Endothelial cell of umbilical vein (primary cell): ENCODE data around the gene ABCF2. TPM values are rescaled to one million over a fixed set of nuclear protein-coding genes. Genes with fewer than 3 reads are reported as not detected.

ENCODE experiments used
- BruUV-seq: library from RNA; stranded (reverse); fragments of 400-500 nt; replicated peaks from 2 replicates; lab custom pipeline; 2021; lab: Mats Ljungman, UMichigan
- CTCF ChIA-PET: fragments of 300-600, 350-600 bp; sonication (Branson Sonifier 250); formaldehyde crosslinking; loops from one replicate; lab custom pipeline; 2021; ENCODE audit warnings: antibody characterized with exemption, inconsistent platforms; lab: Charles Lee
- POLR2A ChIA-PET: fragments of 300-600, 350-600 bp; sonication (Branson Sonifier 250); formaldehyde crosslinking; loops from one replicate; lab custom pipeline; 2021; ENCODE audit warnings: antibody characterized with exemption, inconsistent platforms; lab: Charles Lee
- DNase-seq: peaks from one replicate; pipeline ENCODE4 v3.0.0-alpha.2; 2011; ENCODE audit warnings: low read depth, low spot score
- FAIRE-seq: peaks from 2 replicates; lab custom pipeline; 2011; peaks lifted over from hg19 to GRCh38; lab: Jason Lieb, UNC
- H2AFZ ChIP-seq: 2 replicates; pipeline ENCODE4 v1.6.0; 2012; ENCODE audit warnings: low read depth, low read length, control low read depth, inconsistent platforms
- H3K27ac ChIP-seq: 2 replicates; pipeline ENCODE4 v1.5.1; 2011; ENCODE audit warnings: low read depth, mild to moderate bottlenecking, control low read depth, low read length, moderate library complexity; ENCODE audit not compliant: insufficient read depth
- H3K27me3 ChIP-seq, 2 experiments: 2 replicates each; pipeline versions ENCODE4 v1.6.0 to v1.6.1; 2011; ENCODE audit warnings: low read length in 2 of 2, mixed read lengths in 1 of 2; ENCODE audit not compliant: control insufficient read depth in 2 of 2, insufficient read depth in 2 of 2
- H3K36me3 ChIP-seq, 2 experiments: 2 replicates in 1 of 2; 3 replicates in 1 of 2; pipeline ENCODE4 v1.5.1; 2011; ENCODE audit warnings: low read length in 2 of 2, mild to moderate bottlenecking in 1 of 2, moderate library complexity in 1 of 2; ENCODE audit not compliant: control insufficient read depth in 2 of 2, insufficient read depth in 2 of 2; ENCODE audit errors: extremely low read depth in 1 of 2
- H3K4me1 ChIP-seq: 3 replicates; pipeline ENCODE4 v1.5.1; 2011; ENCODE audit warnings: mild to moderate bottlenecking, low read length; ENCODE audit not compliant: control insufficient read depth, insufficient read depth; ENCODE audit errors: extremely low read depth
- H3K4me2 ChIP-seq: 2 replicates; pipeline ENCODE4 v1.6.1; 2011; ENCODE audit warnings: low read length, control low read depth, mixed read lengths; ENCODE audit not compliant: insufficient read depth
- H3K4me3 ChIP-seq, 3 experiments: fragments of 200-600 bp in 1 of 3; sonication (generic), shearing (Covaris generic) in 1 of 3; replicated peaks in 1 of 3; 2 replicates each; pipeline ENCODE4 v1.5.1; 2011 to 2016; ENCODE audit warnings: control low read depth in 3 of 3, low read length in 3 of 3, mild to moderate bottlenecking in 2 of 3, inconsistent platforms in 1 of 3, low read depth in 1 of 3, moderate library complexity in 1 of 3; ENCODE audit not compliant: insufficient read depth in 1 of 3
- H3K79me2 ChIP-seq: 2 replicates; pipeline ENCODE4 v1.6.0; 2012; ENCODE audit warnings: low read length, inconsistent platforms; ENCODE audit not compliant: control insufficient read depth, insufficient read depth
- H3K9ac ChIP-seq: replicated peaks from 2 replicates; pipeline ENCODE3; 2011; ENCODE audit warnings: low read length, control low read depth; ENCODE audit not compliant: insufficient read depth; ENCODE audit errors: extremely low read depth
- H3K9me1 ChIP-seq: replicated peaks from 3 replicates; pipeline ENCODE4 v1.6.0; 2011; ENCODE audit warnings: mild to moderate bottlenecking, low read length; ENCODE audit not compliant: control insufficient read depth, insufficient read depth; ENCODE audit errors: extremely low read depth
- H3K9me3 ChIP-seq: replicated peaks from 2 replicates; pipeline ENCODE4 v1.5.1; 2012; ENCODE audit warnings: low read length, inconsistent platforms; ENCODE audit not compliant: control insufficient read depth, insufficient read depth
- H4K20me1 ChIP-seq: replicated peaks from 2 replicates; pipeline ENCODE3; 2011; ENCODE audit warnings: mild to moderate bottlenecking, low read length; ENCODE audit not compliant: control insufficient read depth, insufficient read depth; ENCODE audit errors: extremely low read depth
- CTCF ChIP-seq, 2 donors: IDR thresholded peaks; 1 replicate in 1 of 2; 2 replicates in 1 of 2; pipeline ENCODE4 v1.5.1; 2011; ENCODE audit warnings: low read length in 2 of 2, mild to moderate bottlenecking in 2 of 2, moderate library complexity in 2 of 2, control low read depth in 1 of 2, inconsistent platforms in 1 of 2, low read depth in 1 of 2; ENCODE audit not compliant: insufficient read depth in 1 of 2; ENCODE audit errors: extremely low read depth in 1 of 2
- EZH2 ChIP-seq: IDR thresholded peaks from 2 replicates; pipeline ENCODE4 v1.6.1; 2012; ENCODE audit warnings: borderline replicate concordance, low read depth, mild to moderate bottlenecking, moderate library complexity, low read length, inconsistent platforms; ENCODE audit not compliant: severe bottlenecking
- FOS ChIP-seq: IDR thresholded peaks from 2 replicates; pipeline ENCODE4 v1.6.1; 2011; ENCODE audit warnings: mild to moderate bottlenecking, low read length, moderate library complexity, borderline replicate concordance; ENCODE audit not compliant: insufficient read depth
- GATA2 ChIP-seq: IDR thresholded peaks from 2 replicates; pipeline ENCODE4 v1.7.0; 2011; ENCODE audit warnings: low read depth, mild to moderate bottlenecking, moderate library complexity, mixed read lengths, low read length; ENCODE audit not compliant: insufficient read length, insufficient read depth
- JUN ChIP-seq: IDR thresholded peaks from 2 replicates; pipeline ENCODE4 v1.6.1; 2011; ENCODE audit warnings: borderline replicate concordance, low read depth; ENCODE audit not compliant: insufficient read length, insufficient read depth
- MAX ChIP-seq: IDR thresholded peaks from 2 replicates; pipeline ENCODE4 v1.6.1; 2011; ENCODE audit not compliant: insufficient read depth, insufficient read length
- MYC ChIP-seq: IDR thresholded peaks from one replicate; pipeline ENCODE4 v1.6.1; 2011; ENCODE audit warnings: mild to moderate bottlenecking, low read depth, low read length
- POLR2A ChIP-seq: IDR thresholded peaks from 2 replicates; pipeline ENCODE4 v1.6.1; 2012; ENCODE audit warnings: low read depth, mild to moderate bottlenecking, control low read depth, low read length
- POLR2AphosphoS5 ChIP-seq: IDR thresholded peaks from 2 replicates; pipeline ENCODE4 v1.6.1; 2012; ENCODE audit warnings: low read depth, mild to moderate bottlenecking, control low read depth, low read length, moderate library complexity; ENCODE audit not compliant: insufficient read depth
- dilution Hi-C: fragments of 300-500 bp; cut with MboI; formaldehyde crosslinking; loops from one replicate; pipeline ENCODE4 v1.15.0; 2019; ENCODE audit warnings: low sequenced_read_pairs; ENCODE audit not compliant: extremely low pct_ligation_motif_present
- intact Hi-C: fragments of 100-400 bp; cut with micrococcal nuclease; formaldehyde crosslinking; loops from one replicate; pipeline ENCODE4 v1.10.0; 2022
- polyA plus RNA-seq, 4 experiments: library from polyadenylated mRNA; depleted of rRNA in 3 of 4; stranded (reverse) in 3 of 4; unstranded in 1 of 4; fragments of >200 nt; gene quantifications; 2 replicates each; pipeline versions ENCODE4 v1.2.1 to v1.2.3, GENCODE V29; 2011 to 2012; ENCODE audit warnings: missing spikeins in 1 of 4
- total RNA-seq: library from RNA; stranded (reverse); gene quantifications from 2 replicates; pipeline ENCODE4 v1.2.3, GENCODE V29; 2021

Gene ABCF2
- total and polyA plus RNA-seq, 2 donors (not counting 3 experiments of a cell fraction or from before 2014, with no cell fraction given) = 45.3 to 61.6 TPM

GRCh38 chr7:151198945-151199848, 27.8 kb downstream of the ABCF2 start:
- intact Hi-C loops (no loop called here), dilution Hi-C loops (no loop called here)
- H3K27me3 ChIP-seq = peaks cover 14 to 20% of the 10 kb centered on the region in 2 experiments
- H3K79me2 ChIP-seq = no peaks in the 10 kb centered on the region
- no peak overlapping the region for H2AFZ ChIP-seq
- H3K4me2 ChIP-seq = no peak overlapping the region
- H4K20me1 ChIP-seq = no peaks in the 10 kb centered on the region
- H3K4me1 ChIP-seq = no peaks in the 10 kb centered on the region
- POLR2A ChIA-PET = no interaction called here
- H3K36me3 ChIP-seq = no peaks in the 10 kb centered on the region
- CTCF ChIA-PET = interaction anchor here (1.0 kb wide), 1 partner anchor 45 kb away, joined by 3 read pairs; no protein-coding TSS in a partner anchor
- no TSS peak for BruUV-seq
- FAIRE-seq = no peak
- no peaks in the 10 kb centered on the region for H3K9me1 ChIP-seq
- TF ChIP-seq POLR2AphosphoS5 = no peak
- TF ChIP-seq MAX = no peak
- TF ChIP-seq GATA2 = no peak
- TF ChIP-seq FOS = no peak
- no peak for TF ChIP-seq EZH2
- TF ChIP-seq JUN = no peak
- TF ChIP-seq CTCF (IDR thresholded peaks at IDR 0.05; ENCODE audit: extremely low read depth in 1 of 2, insufficient read depth in 1 of 2, low read depth in 1 of 2, low read length in 2 of 2) = no peak
- TF ChIP-seq POLR2A = no peak
- no peak for TF ChIP-seq MYC
- H3K9ac ChIP-seq = no peak overlapping the region
- H3K27ac ChIP-seq = no peak overlapping the region
- H3K4me3 ChIP-seq = no peak overlapping the region
- no peak for DNase-seq
- no peaks in the 10 kb centered on the region for H3K9me3 ChIP-seq
